NCI-H345 treated with DMSO at 0.1 percent for 48 hours (cell line): Measurements from ENCODE around the gene MIPEP.

Experiments used
- DNase-seq: peaks from one replicate; lab custom pipeline; 2025; ENCODE audit not compliant: unreplicated experiment; lab: John Stamatoyannopoulos, UW

MIPEP gene

GRCh38 chr13:23811366-23812062 is 77.7 kb downstream of the MIPEP start:
- no peak for DNase-seq

GRCh38 chr13:23810685-23811240 is 78.4 kb downstream of the MIPEP start:
- DNase-seq = no peak

- DNase-seq = no peak
Measured at GRCh38 chr13:23808803-23809202, 80.4 kb downstream of the MIPEP start.

GRCh38 chr13:23806874-23807526 is 82.2 kb downstream of the MIPEP start:
- no peak for DNase-seq

- no peak for DNase-seq
Measured at GRCh38 chr13:23805821-23806220, 83.4 kb downstream of the MIPEP start.

- no peak for DNase-seq
Measured at GRCh38 chr13:23805122-23805521, 84.1 kb downstream of the MIPEP start.

- no peak for DNase-seq
Measured at GRCh38 chr13:23804166-23804565, 85.0 kb downstream of the MIPEP start.

- no peak for DNase-seq
Measured at GRCh38 chr13:23801141-23801540, 88.1 kb downstream of the MIPEP start.

- DNase-seq = no peak
Measured at GRCh38 chr13:23799945-23800344, 89.3 kb downstream of the MIPEP start.

- no peak for DNase-seq
Measured at GRCh38 chr13:23797276-23797903, 91.8 kb downstream of the MIPEP start.

- DNase-seq = peak; percentile 45
Measured at GRCh38 chr13:23796551-23796950, 92.6 kb downstream of the MIPEP start.

GRCh38 chr13:23794267-23795161 is 94.7 kb downstream of the MIPEP start:
- no peak for DNase-seq

GRCh38 chr13:23793711-23794110 is 95.5 kb downstream of the MIPEP start:
- no peak for DNase-seq

GRCh38 chr13:23792680-23793079 is 96.5 kb downstream of the MIPEP start:
- no peak for DNase-seq

GRCh38 chr13:23790577-23791170 is 98.5 kb downstream of the MIPEP start:
- DNase-seq = no peak

- no peak for DNase-seq
Measured at GRCh38 chr13:23789576-23790346, 99.4 kb downstream of the MIPEP start.

GRCh38 chr13:23788459-23788858 is 100.7 kb downstream of the MIPEP start:
- no peak for DNase-seq

GRCh38 chr13:23787464-23787863 is 101.7 kb downstream of the MIPEP start:
- no peak for DNase-seq

- no peak for DNase-seq
Measured at GRCh38 chr13:23786607-23787006, 102.6 kb downstream of the MIPEP start.

- DNase-seq = no peak
Measured at GRCh38 chr13:23778879-23779278, 110.3 kb downstream of the MIPEP start.
